ENCODE data around the gene GOLGA5. TPM values are rescaled to one million over a fixed set of nuclear protein-coding genes. Genes with fewer than 3 reads are reported as not detected.

Gene GOLGA5
- total and polyA plus RNA-seq, 2 donors (not counting 3 experiments of a cell fraction or from before 2014, with no cell fraction given): 16.3 to 28.9 TPM

- DNase-seq (ENCODE audit: low read depth, low spot score) (peak; percentile 61), FAIRE-seq (no peak)
- Histone ChIP-seq H3K9me1 (replicated peaks; ENCODE audit: control insufficient read depth, extremely low read depth, insufficient read depth, low read length) (no peaks in the 10 kb centered on the region), H3K4me1 (ENCODE audit: control insufficient read depth, extremely low read depth, insufficient read depth, low read length) (no peaks in the 10 kb centered on the region), H3K9me3 (replicated peaks; ENCODE audit: control insufficient read depth, insufficient read depth, low read length) (no peaks in the 10 kb centered on the region), H3K36me3 (ENCODE audit: control insufficient read depth in 2 of 2, extremely low read depth in 1 of 2, insufficient read depth in 2 of 2, low read length in 2 of 2) (no peaks in the 10 kb centered on the region), H3K79me2 (ENCODE audit: control insufficient read depth, insufficient read depth, low read length) (no peaks in the 10 kb centered on the region), H3K27me3 (ENCODE audit: control insufficient read depth in 2 of 2, insufficient read depth in 2 of 2, low read length in 2 of 2) (no peaks in the 10 kb centered on the region), H2AFZ (ENCODE audit: low read depth, low read length) (no peak overlapping the region), H3K27ac (ENCODE audit: insufficient read depth, low read depth, low read length) (no peak overlapping the region), H3K9ac (replicated peaks; ENCODE audit: extremely low read depth, insufficient read depth, low read length) (no peak overlapping the region), H3K4me2 (ENCODE audit: insufficient read depth, low read length) (no peak overlapping the region), H4K20me1 (replicated peaks; ENCODE audit: control insufficient read depth, extremely low read depth, insufficient read depth, low read length) (no peaks in the 10 kb centered on the region), H3K4me3 (replicated peaks in 1 of 3; ENCODE audit: insufficient read depth in 1 of 3, low read depth in 1 of 3, low read length in 3 of 3) (no peak overlapping the region)
- BruUV-seq (replicated peaks): no TSS peak
- ChIA-PET POLR2A (no interaction called here), CTCF (interaction anchor here (1.0 kb wide), 1 partner anchor 18 kb away, joined by 3 read pairs; no protein-coding TSS in a partner anchor)
- dilution Hi-C loops (cut with MboI; ENCODE audit: extremely low pct_ligation_motif_present, low sequenced_read_pairs): no loop called here
- TF ChIP-seq MYC (IDR thresholded peaks at IDR 0.05; ENCODE audit: low read depth, low read length): no peak
- TF ChIP-seq CTCF (IDR thresholded peaks at IDR 0.05; ENCODE audit: extremely low read depth in 1 of 2, insufficient read depth in 1 of 2, low read depth in 1 of 2, low read length in 2 of 2): no peak
- TF ChIP-seq POLR2A (IDR thresholded peaks at IDR 0.05; ENCODE audit: low read depth, low read length): no peak
- no peak for TF ChIP-seq JUN (IDR thresholded peaks at IDR 0.05; ENCODE audit: borderline replicate concordance, insufficient read depth, insufficient read length, low read depth)
- TF ChIP-seq FOS (IDR thresholded peaks at IDR 0.05; ENCODE audit: borderline replicate concordance, insufficient read depth, low read length): no peak
- intact Hi-C loops (cut with micrococcal nuclease): loop anchor here (1.0 kb wide), 1 partner anchor 18 kb away; no protein-coding TSS in a partner anchor
Measured at GRCh38 chr14:92866901-92867865, 73.1 kb downstream of the GOLGA5 start.

Data from endothelial cell of umbilical vein (primary cell).